Mesenchymal stem cell (in vitro differentiated cells and primary cell): ENCODE measurements around the gene IFI27L2.

Source experiments
- DNase-seq: peaks from one replicate; pipeline ENCODE4 v3.0.0-alpha.2; 2013
- H2AFZ ChIP-seq: one replicate; pipeline ENCODE4 v1.6.1; 2013; ENCODE audit warnings: low read depth, mild to moderate bottlenecking, control low read depth, inconsistent platforms, low read length, moderate library complexity
- H2AK5ac ChIP-seq: 2 replicates; pipeline ENCODE4 v1.6.1; 2013; ENCODE audit warnings: low read length, moderate library complexity, mild to moderate bottlenecking, inconsistent platforms; ENCODE audit not compliant: severe bottlenecking
- H2BK120ac ChIP-seq: one replicate; pipeline ENCODE4 v1.6.1; 2013; ENCODE audit warnings: low read depth, mild to moderate bottlenecking, inconsistent platforms, low read length, moderate library complexity
- H2BK12ac ChIP-seq, 2 experiments: one replicate each; pipeline ENCODE4 v1.6.1; 2013; ENCODE audit warnings: inconsistent platforms in 2 of 2, low read length in 2 of 2, mild to moderate bottlenecking in 2 of 2, moderate library complexity in 2 of 2, control low read depth in 1 of 2
- H2BK15ac ChIP-seq: one replicate; pipeline ENCODE4 v1.6.1; 2013; ENCODE audit warnings: mild to moderate bottlenecking, low read depth, inconsistent platforms; ENCODE audit not compliant: poor library complexity, severe bottlenecking
- H2BK5ac ChIP-seq: 2 replicates; pipeline ENCODE4 v1.6.1; 2013; ENCODE audit warnings: low read depth, mild to moderate bottlenecking, low read length, control low read depth, inconsistent platforms; ENCODE audit not compliant: poor library complexity, severe bottlenecking
- H3K14ac ChIP-seq, 2 experiments: one replicate each; pipeline ENCODE4 v1.6.1; 2013; ENCODE audit warnings: inconsistent platforms in 2 of 2, low read length in 2 of 2, control low read depth in 1 of 2, mild to moderate bottlenecking in 1 of 2, moderate library complexity in 1 of 2
- H3K18ac ChIP-seq, 2 experiments: one replicate each; pipeline ENCODE4 v1.6.1; 2013; ENCODE audit warnings: inconsistent platforms in 2 of 2, low read length in 2 of 2, control low read depth in 1 of 2, low read depth in 1 of 2, mild to moderate bottlenecking in 1 of 2
- H3K23ac ChIP-seq, 2 experiments: one replicate each; pipeline ENCODE4 v1.6.1; 2013; ENCODE audit warnings: inconsistent platforms in 2 of 2, low read length in 2 of 2, mild to moderate bottlenecking in 2 of 2, moderate library complexity in 2 of 2, control low read depth in 1 of 2
- H3K27ac ChIP-seq: 2 replicates; pipeline ENCODE4 v1.5.1; 2013; ENCODE audit warnings: mild to moderate bottlenecking, moderate library complexity, low read length, control low read depth, inconsistent platforms; ENCODE audit not compliant: poor library complexity, severe bottlenecking
- H3K27me3 ChIP-seq, 2 experiments: 2 replicates each; pipeline versions ENCODE4 v1.6.1 to v1.7.0; 2013; ENCODE audit warnings: low read length in 2 of 2, mild to moderate bottlenecking in 2 of 2, moderate library complexity in 2 of 2, control low read depth in 1 of 2, inconsistent platforms in 1 of 2; ENCODE audit not compliant: control insufficient read depth in 1 of 2, insufficient read depth in 1 of 2
- H3K36me3 ChIP-seq, 2 experiments: 2 replicates each; pipeline versions ENCODE4 v1.6.1 to v1.7.0; 2013; ENCODE audit warnings: low read length in 2 of 2, control low read depth in 1 of 2, inconsistent platforms in 1 of 2, low read depth in 1 of 2, mild to moderate bottlenecking in 1 of 2; ENCODE audit not compliant: insufficient read depth in 2 of 2, control insufficient read depth in 1 of 2
- H3K4ac ChIP-seq, 2 experiments: one replicate each; pipeline ENCODE4 v1.6.1; 2013; ENCODE audit warnings: inconsistent platforms in 2 of 2, low read length in 2 of 2, mild to moderate bottlenecking in 2 of 2, moderate library complexity in 2 of 2, control low read depth in 1 of 2, low read depth in 1 of 2
- H3K4me1 ChIP-seq: 2 replicates; pipeline ENCODE4 v1.6.1; 2013; ENCODE audit warnings: low read depth, low read length, control low read depth; ENCODE audit not compliant: control insufficient read depth, insufficient read depth
- H3K4me2 ChIP-seq: 2 replicates; pipeline ENCODE4 v1.6.1; 2013; ENCODE audit warnings: low read length, mild to moderate bottlenecking, inconsistent platforms; ENCODE audit not compliant: poor library complexity, severe bottlenecking
- H3K4me3 ChIP-seq, 2 experiments: 2 replicates each; pipeline versions ENCODE4 v1.5.1 to v1.7.0; 2013; ENCODE audit warnings: low read length in 2 of 2, mild to moderate bottlenecking in 2 of 2, control low read depth in 1 of 2, low read depth in 1 of 2; ENCODE audit not compliant: insufficient read depth in 1 of 2
- H3K79me1 ChIP-seq: replicated peaks from 2 replicates; pipeline ENCODE4 v1.6.1; 2013; ENCODE audit warnings: mild to moderate bottlenecking, control low read depth, low read length, inconsistent platforms; ENCODE audit not compliant: poor library complexity, severe bottlenecking
- H3K9ac ChIP-seq: 2 replicates; pipeline ENCODE4 v1.7.0; 2013; ENCODE audit warnings: mild to moderate bottlenecking, low read length, moderate library complexity
- H3K9me3 ChIP-seq: 2 replicates; pipeline ENCODE4 v1.7.0; 2013; ENCODE audit warnings: mild to moderate bottlenecking, low read length; ENCODE audit not compliant: control insufficient read depth
- H4K8ac ChIP-seq: one replicate; pipeline ENCODE4 v1.6.1; 2013; ENCODE audit warnings: inconsistent platforms, mild to moderate bottlenecking, low read length, moderate library complexity
- H4K91ac ChIP-seq: one replicate; pipeline ENCODE4 v1.6.1; 2013; ENCODE audit warnings: mild to moderate bottlenecking, low read length, inconsistent platforms
- WGBS: methylation state at CpG from one replicate; pipeline ENCODE4 v1.1.7; 2013; ENCODE audit warnings: mixed read lengths; 5-methylcytosine and 5-hydroxymethylcytosine counted together

The IFI27L2 gene

DNA sequence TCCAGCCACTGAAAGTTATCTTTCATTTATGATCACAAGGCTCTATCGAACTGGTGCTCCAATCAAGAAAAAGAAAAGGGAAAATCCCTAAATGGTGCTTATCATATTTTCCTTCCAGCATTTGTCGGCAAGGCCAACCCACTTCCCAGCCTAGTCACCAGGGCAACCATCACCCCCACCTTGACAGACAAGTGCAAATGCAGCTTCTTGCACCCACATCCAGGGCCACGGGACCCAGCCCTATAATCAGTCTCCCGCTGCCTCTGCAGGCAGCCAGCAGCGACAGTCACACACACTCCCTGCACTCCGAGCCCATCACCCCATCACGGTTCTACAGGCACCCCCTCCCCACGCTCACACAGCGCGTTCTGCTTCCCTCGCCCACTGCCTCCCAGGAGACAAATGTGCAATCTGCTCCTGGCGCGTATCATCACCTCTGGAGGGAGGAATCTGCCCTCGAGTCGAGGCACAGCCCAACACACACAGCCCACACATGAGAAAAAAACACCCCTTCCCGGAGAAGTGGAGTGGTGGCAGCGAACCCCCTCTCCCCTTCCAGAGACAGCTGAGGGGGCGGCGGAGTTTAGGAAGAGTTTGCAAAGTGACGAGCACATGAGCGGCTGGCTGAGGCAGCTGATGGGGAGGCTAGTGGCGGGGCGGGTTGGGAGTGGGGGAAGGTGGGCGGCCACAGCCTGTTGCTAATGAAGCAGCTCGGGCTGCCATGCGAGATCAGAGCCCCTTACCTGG is 35.5 kb upstream of the IFI27L2 start:
- Histone ChIP-seq H3K27ac (no peak overlapping the region), H3K4ac (no peak overlapping the region), H4K91ac (no peak overlapping the region), H3K36me3 (no peaks in the 10 kb centered on the region), H3K18ac (no peak overlapping the region), H2AK5ac (no peak overlapping the region), H3K4me1 (no peaks in the 10 kb centered on the region), H3K14ac (no peak overlapping the region), H2BK12ac (no peak overlapping the region), H4K8ac (no peak overlapping the region), H3K9ac (no peak overlapping the region), H3K79me1 (no peaks in the 10 kb centered on the region), H3K27me3 (peaks cover 21 to 38% of the 10 kb centered on the region in 2 experiments), H2AFZ (no peak overlapping the region), H3K4me3 (peak overlapping the region in 1 of 2 experiments; percentile 23), H3K4me2 (no peak overlapping the region), H2BK15ac (no peak overlapping the region), H2BK5ac (no peak overlapping the region), H2BK120ac (no peak overlapping the region), H3K23ac (no peak overlapping the region), H3K9me3 (no peaks in the 10 kb centered on the region)
- no peak for DNase-seq
- WGBS = 25% methylated on average over 22 of the region's 26 CpGs

DNA sequence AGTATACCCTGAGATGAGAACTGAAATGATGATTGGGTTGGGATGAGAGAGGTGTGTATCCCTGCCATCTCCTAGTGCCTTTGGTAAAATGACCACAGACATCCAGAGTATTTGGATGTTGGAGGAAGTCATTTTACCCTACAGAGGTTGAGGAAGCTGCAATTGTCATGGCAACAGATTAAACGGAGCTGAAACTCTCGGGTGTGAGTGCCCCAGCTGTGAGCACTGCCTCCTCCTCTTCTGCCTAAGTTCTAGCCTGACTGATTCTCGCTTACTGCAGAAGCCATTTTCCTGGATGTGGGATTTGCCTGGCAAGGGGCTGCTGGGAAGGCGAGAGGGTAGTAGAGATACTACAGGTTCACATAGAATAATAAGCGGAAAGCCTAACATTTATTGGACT is 34.4 kb upstream of the IFI27L2 start:
- Histone ChIP-seq H2AFZ (no peak overlapping the region), H3K4me2 (no peak overlapping the region), H2BK12ac (no peak overlapping the region), H3K4me1 (no peaks in the 10 kb centered on the region), H3K4ac (no peak overlapping the region), H4K91ac (no peak overlapping the region), H3K27ac (no peak overlapping the region), H2BK5ac (no peak overlapping the region), H2BK15ac (no peak overlapping the region), H2AK5ac (no peak overlapping the region), H3K27me3 (peaks cover 21 to 38% of the 10 kb centered on the region in 2 experiments), H3K14ac (no peak overlapping the region), H3K36me3 (no peaks in the 10 kb centered on the region), H3K9me3 (no peaks in the 10 kb centered on the region), H4K8ac (no peak overlapping the region), H3K4me3 (no peak overlapping the region), H3K9ac (no peak overlapping the region), H3K18ac (no peak overlapping the region), H2BK120ac (no peak overlapping the region), H3K79me1 (no peaks in the 10 kb centered on the region), H3K23ac (no peak overlapping the region)
- WGBS = 58% methylated on average over 5 of the region's 5 CpGs
- DNase-seq = no peak

DNA sequence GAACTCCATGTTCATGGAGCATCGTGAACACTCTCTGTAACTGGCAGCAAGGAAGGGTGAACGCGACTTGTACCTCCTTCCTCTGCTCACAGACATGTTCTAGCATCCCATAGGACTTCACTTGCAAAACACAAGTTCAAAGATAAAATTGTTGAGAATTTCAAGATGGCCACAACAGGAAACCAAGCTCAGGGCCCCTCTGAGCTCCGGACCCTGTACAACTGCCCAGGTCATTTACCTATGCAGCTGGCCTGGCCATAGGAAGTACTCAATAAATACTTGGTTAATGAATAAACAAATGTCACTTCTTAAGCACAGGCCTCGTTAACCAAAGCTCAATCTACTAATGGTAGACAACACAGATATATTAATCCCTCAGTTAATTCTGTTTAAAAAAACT is 33.1 kb upstream of the IFI27L2 start:
- H3K4me3 ChIP-seq = no peak overlapping the region
- peaks cover 25 to 46% of the 10 kb centered on the region in 2 experiments for H3K27me3 ChIP-seq
- no peak overlapping the region for H3K18ac ChIP-seq
- WGBS = 77% methylated on average over 5 of the region's 5 CpGs
- no peaks in the 10 kb centered on the region for H3K36me3 ChIP-seq
- H3K4ac ChIP-seq = no peak overlapping the region
- H3K9me3 ChIP-seq = no peaks in the 10 kb centered on the region
- no peak overlapping the region for H3K27ac ChIP-seq
- H2BK12ac ChIP-seq = no peak overlapping the region
- no peaks in the 10 kb centered on the region for H3K4me1 ChIP-seq
- H2BK15ac ChIP-seq = no peak overlapping the region
- no peak overlapping the region for H2AK5ac ChIP-seq
- no peak overlapping the region for H2BK120ac ChIP-seq
- no peak overlapping the region for H4K91ac ChIP-seq
- H3K4me2 ChIP-seq = no peak overlapping the region
- no peak overlapping the region for H2BK5ac ChIP-seq
- H2AFZ ChIP-seq = no peak overlapping the region
- H3K9ac ChIP-seq = no peak overlapping the region
- H3K14ac ChIP-seq = no peak overlapping the region
- no peaks in the 10 kb centered on the region for H3K79me1 ChIP-seq
- no peak for DNase-seq
- no peak overlapping the region for H3K23ac ChIP-seq
- no peak overlapping the region for H4K8ac ChIP-seq

DNA sequence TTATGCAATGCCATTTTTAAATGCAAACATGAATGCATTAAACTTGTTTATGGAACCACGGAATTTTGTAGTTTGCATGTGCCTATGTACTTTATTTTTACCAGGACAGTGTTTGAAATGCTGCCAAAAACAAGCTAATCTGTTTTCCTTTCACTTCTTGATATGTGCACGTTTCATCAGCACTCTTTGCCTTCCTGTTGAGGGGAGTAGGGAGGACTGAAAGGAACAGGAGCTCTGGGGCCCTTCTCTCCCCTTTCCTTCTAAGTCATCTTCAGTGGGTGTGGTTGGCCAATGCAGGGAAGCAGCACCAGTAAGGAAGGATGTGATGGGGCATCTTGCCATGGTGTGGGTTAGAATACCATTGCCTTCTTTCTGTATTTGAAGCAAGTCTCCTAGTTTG is 32.6 kb upstream of the IFI27L2 start:
- H3K4me2 ChIP-seq = no peak overlapping the region
- no peak overlapping the region for H3K4ac ChIP-seq
- no peak overlapping the region for H3K4me3 ChIP-seq
- H3K14ac ChIP-seq = no peak overlapping the region
- H3K18ac ChIP-seq = no peak overlapping the region
- no CpG with 5 or more reads among the region's 2 CpGs for WGBS
- H4K91ac ChIP-seq = no peak overlapping the region
- no peaks in the 10 kb centered on the region for H3K9me3 ChIP-seq
- H2BK15ac ChIP-seq = no peak overlapping the region
- peaks cover 22 to 48% of the 10 kb centered on the region in 2 experiments for H3K27me3 ChIP-seq
- no peak overlapping the region for H2AFZ ChIP-seq
- no peak overlapping the region for H3K9ac ChIP-seq
- no peak overlapping the region for H2BK120ac ChIP-seq
- no peak overlapping the region for H2BK5ac ChIP-seq
- DNase-seq = no peak
- no peak overlapping the region for H2BK12ac ChIP-seq
- no peak overlapping the region for H4K8ac ChIP-seq
- H3K23ac ChIP-seq = no peak overlapping the region
- H3K36me3 ChIP-seq = no peaks in the 10 kb centered on the region
- no peaks in the 10 kb centered on the region for H3K4me1 ChIP-seq
- no peaks in the 10 kb centered on the region for H3K79me1 ChIP-seq
- no peak overlapping the region for H3K27ac ChIP-seq
- no peak overlapping the region for H2AK5ac ChIP-seq
